ENCODE data around the gene CORO2A. TPM values are rescaled to one million over a fixed set of nuclear protein-coding genes. Genes with fewer than 3 reads are reported as not detected.

CORO2A gene
- total and polyA plus RNA-seq, 2 of the 8 experiments (the other 6 are each of a cell fraction or from before 2014, with no cell fraction given): 13.7 to 27.9 TPM

DNA sequence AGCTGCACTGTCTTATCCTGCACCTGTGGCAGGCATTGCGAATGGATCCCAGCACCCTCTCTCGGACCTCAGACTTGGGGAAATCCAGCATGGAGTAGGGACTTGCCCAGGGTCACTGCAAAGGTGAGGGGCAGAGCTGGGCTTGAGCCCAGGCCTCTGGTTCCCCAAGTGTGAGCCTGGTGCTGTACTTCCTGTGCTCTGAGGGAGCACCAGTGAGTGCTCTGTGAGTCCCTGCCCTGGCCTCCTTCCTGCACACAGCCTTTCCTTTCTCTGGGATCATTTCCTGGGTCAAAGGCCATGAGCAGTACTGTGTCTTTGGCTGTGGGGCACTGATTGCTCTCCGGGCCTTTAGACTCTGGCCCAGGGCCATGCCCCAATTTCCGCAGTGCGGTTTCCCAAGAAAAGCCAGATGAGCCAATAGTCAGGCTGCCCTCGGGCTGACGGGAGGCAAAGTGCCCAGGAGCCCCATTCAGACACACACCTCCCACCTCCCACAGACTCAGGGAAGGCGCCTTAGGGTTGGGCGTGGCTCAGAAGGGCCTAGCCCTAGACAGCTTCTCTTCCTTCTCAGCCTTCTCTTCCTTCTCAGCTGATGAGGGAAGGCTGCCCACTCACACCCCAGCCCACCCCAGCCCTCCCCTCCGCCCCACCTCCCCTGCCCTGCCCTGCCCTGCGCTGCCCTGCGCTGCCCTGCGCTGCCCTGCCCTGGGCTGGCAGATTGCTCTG, 50.1 kb downstream of the CORO2A start (continued):
- TF ChIP-seq, protein P1, sequence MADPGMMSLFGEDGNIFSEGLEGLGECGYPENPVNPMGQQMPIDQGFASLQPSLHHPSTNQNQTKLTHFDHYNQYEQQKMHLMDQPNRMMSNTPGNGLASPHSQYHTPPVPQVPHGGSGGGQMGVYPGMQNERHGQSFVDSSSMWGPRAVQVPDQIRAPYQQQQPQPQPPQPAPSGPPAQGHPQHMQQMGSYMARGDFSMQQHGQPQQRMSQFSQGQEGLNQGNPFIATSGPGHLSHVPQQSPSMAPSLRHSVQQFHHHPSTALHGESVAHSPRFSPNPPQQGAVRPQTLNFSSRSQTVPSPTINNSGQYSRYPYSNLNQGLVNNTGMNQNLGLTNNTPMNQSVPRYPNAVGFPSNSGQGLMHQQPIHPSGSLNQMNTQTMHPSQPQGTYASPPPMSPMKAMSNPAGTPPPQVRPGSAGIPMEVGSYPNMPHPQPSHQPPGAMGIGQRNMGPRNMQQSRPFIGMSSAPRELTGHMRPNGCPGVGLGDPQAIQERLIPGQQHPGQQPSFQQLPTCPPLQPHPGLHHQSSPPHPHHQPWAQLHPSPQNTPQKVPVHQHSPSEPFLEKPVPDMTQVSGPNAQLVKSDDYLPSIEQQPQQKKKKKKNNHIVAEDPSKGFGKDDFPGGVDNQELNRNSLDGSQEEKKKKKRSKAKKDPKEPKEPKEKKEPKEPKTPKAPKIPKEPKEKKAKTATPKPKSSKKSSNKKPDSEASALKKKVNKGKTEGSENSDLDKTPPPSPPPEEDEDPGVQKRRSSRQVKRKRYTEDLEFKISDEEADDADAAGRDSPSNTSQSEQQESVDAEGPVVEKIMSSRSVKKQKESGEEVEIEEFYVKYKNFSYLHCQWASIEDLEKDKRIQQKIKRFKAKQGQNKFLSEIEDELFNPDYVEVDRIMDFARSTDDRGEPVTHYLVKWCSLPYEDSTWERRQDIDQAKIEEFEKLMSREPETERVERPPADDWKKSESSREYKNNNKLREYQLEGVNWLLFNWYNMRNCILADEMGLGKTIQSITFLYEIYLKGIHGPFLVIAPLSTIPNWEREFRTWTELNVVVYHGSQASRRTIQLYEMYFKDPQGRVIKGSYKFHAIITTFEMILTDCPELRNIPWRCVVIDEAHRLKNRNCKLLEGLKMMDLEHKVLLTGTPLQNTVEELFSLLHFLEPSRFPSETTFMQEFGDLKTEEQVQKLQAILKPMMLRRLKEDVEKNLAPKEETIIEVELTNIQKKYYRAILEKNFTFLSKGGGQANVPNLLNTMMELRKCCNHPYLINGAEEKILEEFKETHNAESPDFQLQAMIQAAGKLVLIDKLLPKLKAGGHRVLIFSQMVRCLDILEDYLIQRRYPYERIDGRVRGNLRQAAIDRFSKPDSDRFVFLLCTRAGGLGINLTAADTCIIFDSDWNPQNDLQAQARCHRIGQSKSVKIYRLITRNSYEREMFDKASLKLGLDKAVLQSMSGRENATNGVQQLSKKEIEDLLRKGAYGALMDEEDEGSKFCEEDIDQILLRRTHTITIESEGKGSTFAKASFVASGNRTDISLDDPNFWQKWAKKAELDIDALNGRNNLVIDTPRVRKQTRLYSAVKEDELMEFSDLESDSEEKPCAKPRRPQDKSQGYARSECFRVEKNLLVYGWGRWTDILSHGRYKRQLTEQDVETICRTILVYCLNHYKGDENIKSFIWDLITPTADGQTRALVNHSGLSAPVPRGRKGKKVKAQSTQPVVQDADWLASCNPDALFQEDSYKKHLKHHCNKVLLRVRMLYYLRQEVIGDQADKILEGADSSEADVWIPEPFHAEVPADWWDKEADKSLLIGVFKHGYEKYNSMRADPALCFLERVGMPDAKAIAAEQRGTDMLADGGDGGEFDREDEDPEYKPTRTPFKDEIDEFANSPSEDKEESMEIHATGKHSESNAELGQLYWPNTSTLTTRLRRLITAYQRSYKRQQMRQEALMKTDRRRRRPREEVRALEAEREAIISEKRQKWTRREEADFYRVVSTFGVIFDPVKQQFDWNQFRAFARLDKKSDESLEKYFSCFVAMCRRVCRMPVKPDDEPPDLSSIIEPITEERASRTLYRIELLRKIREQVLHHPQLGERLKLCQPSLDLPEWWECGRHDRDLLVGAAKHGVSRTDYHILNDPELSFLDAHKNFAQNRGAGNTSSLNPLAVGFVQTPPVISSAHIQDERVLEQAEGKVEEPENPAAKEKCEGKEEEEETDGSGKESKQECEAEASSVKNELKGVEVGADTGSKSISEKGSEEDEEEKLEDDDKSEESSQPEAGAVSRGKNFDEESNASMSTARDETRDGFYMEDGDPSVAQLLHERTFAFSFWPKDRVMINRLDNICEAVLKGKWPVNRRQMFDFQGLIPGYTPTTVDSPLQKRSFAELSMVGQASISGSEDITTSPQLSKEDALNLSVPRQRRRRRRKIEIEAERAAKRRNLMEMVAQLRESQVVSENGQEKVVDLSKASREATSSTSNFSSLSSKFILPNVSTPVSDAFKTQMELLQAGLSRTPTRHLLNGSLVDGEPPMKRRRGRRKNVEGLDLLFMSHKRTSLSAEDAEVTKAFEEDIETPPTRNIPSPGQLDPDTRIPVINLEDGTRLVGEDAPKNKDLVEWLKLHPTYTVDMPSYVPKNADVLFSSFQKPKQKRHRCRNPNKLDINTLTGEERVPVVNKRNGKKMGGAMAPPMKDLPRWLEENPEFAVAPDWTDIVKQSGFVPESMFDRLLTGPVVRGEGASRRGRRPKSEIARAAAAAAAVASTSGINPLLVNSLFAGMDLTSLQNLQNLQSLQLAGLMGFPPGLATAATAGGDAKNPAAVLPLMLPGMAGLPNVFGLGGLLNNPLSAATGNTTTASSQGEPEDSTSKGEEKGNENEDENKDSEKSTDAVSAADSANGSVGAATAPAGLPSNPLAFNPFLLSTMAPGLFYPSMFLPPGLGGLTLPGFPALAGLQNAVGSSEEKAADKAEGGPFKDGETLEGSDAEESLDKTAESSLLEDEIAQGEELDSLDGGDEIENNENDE (IDR thresholded peaks at IDR 0.05; ENCODE audit: insufficient replicate concordance, low read length): no peak
- TF ChIP-seq SP2 (IDR thresholded peaks at IDR 0.05; ENCODE audit: low read length) (no peak), TAF1 (IDR thresholded peaks at IDR 0.05; ENCODE audit: low read depth, low read length) (no peak), ZNF274 (IDR thresholded peaks at IDR 0.05; ENCODE audit: borderline replicate concordance, extremely low read depth, low read length) (no peak), POU5F1 (IDR thresholded peaks at IDR 0.05; ENCODE audit: low read depth, low read length) (no peak), FOSL1 (IDR thresholded peaks at IDR 0.05; ENCODE audit: insufficient read depth, low read depth, low read length) (no peak), TAF7 (optimal IDR thresholded peaks at IDR 0.05; ENCODE audit: borderline replicate concordance, low read depth, low read length) (no peak), CBX8 (IDR thresholded peaks at IDR 0.05; ENCODE audit: borderline replicate concordance, low read depth, low read length) (no peak), CBX5 (IDR thresholded peaks at IDR 0.05; ENCODE audit: low read depth, low read length) (no peak)
